ENCODE measurements around the gene GNAO1. TPM values are rescaled to one million over a fixed set of nuclear protein-coding genes. Genes with fewer than 3 reads are reported as not detected.

The GNAO1 gene
- polyA plus RNA-seq, 1 of the 3 experiments (the other 2 are of a cell fraction) = 0.30 TPM

GRCh38 chr16:56351481-56351880 lies 160.2 kb downstream of the GNAO1 start:
- H3K79me2 ChIP-seq (ENCODE audit: insufficient read depth) = no peaks in the 10 kb centered on the region
- H2AFZ ChIP-seq (ENCODE audit: low read depth) = no peak overlapping the region
- H3K9ac ChIP-seq = no peak overlapping the region
- 67% methylated on average over 5 of the region's 6 CpGs for WGBS (ENCODE audit: low lambda C conversion rate)
- H3K4me3 ChIP-seq (ENCODE audit: low read depth in 2 of 2, low read length in 1 of 2) = no peak overlapping the region
- no peaks in the 10 kb centered on the region for H3K36me3 ChIP-seq (replicated peaks in 1 of 2; ENCODE audit: control insufficient read depth in 1 of 2, insufficient read depth in 2 of 2, low read length in 1 of 2)
- H3K9me2 ChIP-seq = no peaks in the 10 kb centered on the region
- no peaks in the 10 kb centered on the region for H4K20me1 ChIP-seq (ENCODE audit: insufficient read depth)
- TF ChIP-seq RFX5 (IDR thresholded peaks at IDR 0.05; ENCODE audit: low read length) (no peak), EP300 (IDR thresholded peaks at IDR 0.05; ENCODE audit: borderline replicate concordance in 1 of 2, low read depth in 1 of 2, low read length in 1 of 2) (no peak), MAX (IDR thresholded peaks at IDR 0.05; ENCODE audit: low read depth) (no peak), NFIC (IDR thresholded peaks at IDR 0.05; ENCODE audit: borderline replicate concordance) (no peak), ELF1 (IDR thresholded peaks at IDR 0.05) (no peak), FOXJ3 (CRISPR knock-in tag; IDR thresholded peaks at IDR 0.05) (no peak), CTCF (IDR thresholded peaks at IDR 0.05) (no peak), RAD21 (IDR thresholded peaks at IDR 0.05; ENCODE audit: low read length) (no peak), MXI1 (IDR thresholded peaks at IDR 0.05; ENCODE audit: low read depth, low read length) (no peak), USF1 (IDR thresholded peaks at IDR 0.05; ENCODE audit: borderline replicate concordance, low read depth) (no peak), GABPA (IDR thresholded peaks at IDR 0.05; ENCODE audit: low read depth) (no peak), GATA2 (CRISPR knock-in tag; IDR thresholded peaks at IDR 0.05) (no peak), EZH2phosphoT487 (IDR thresholded peaks at IDR 0.05; ENCODE audit: borderline replicate concordance, low read depth) (no peak), TCF12 (IDR thresholded peaks at IDR 0.05) (no peak)
- H3K27me3 ChIP-seq (ENCODE audit: insufficient read depth) = no peaks in the 10 kb centered on the region
- H3K4me1 ChIP-seq (ENCODE audit: control insufficient read depth in 1 of 2, insufficient read depth in 2 of 2, low read depth in 1 of 2, low read length in 1 of 2) = peaks cover 0 to 22% of the 10 kb centered on the region in 2 experiments; a peak in 1 of 4 replicates
- no peak overlapping the region for H3K4me2 ChIP-seq
- H3F3A ChIP-seq (replicated peaks; ENCODE audit: insufficient read depth) = no peaks in the 10 kb centered on the region
- DNase-seq = no peak
- no peaks in the 10 kb centered on the region for H3K9me3 ChIP-seq
- no peak overlapping the region for H3K27ac ChIP-seq (ENCODE audit: low read depth in 2 of 2, low read length in 1 of 2)
- ChIA-PET CTCF (no interaction called here), POLR2A (no interaction called here)

- H2AFZ ChIP-seq (ENCODE audit: low read depth) = no peak overlapping the region
- H3K27ac ChIP-seq (ENCODE audit: low read depth in 2 of 2, low read length in 1 of 2) = no peak overlapping the region
- H3F3A ChIP-seq (replicated peaks; ENCODE audit: insufficient read depth) = no peaks in the 10 kb centered on the region
- no peaks in the 10 kb centered on the region for H3K79me2 ChIP-seq (ENCODE audit: insufficient read depth)
- H3K36me3 ChIP-seq (replicated peaks in 1 of 2; ENCODE audit: control insufficient read depth in 1 of 2, insufficient read depth in 2 of 2, low read length in 1 of 2) = no peaks in the 10 kb centered on the region
- H3K4me2 ChIP-seq = no peak overlapping the region
- no peak for DNase-seq
- no peak overlapping the region for H3K4me3 ChIP-seq (ENCODE audit: low read depth in 2 of 2, low read length in 1 of 2)
- no peaks in the 10 kb centered on the region for H4K20me1 ChIP-seq (ENCODE audit: insufficient read depth)
- H3K4me1 ChIP-seq (ENCODE audit: control insufficient read depth in 1 of 2, insufficient read depth in 2 of 2, low read depth in 1 of 2, low read length in 1 of 2) = peaks cover 0 to 24% of the 10 kb centered on the region in 2 experiments; a peak in 2 of 4 replicates
- no peaks in the 10 kb centered on the region for H3K27me3 ChIP-seq (ENCODE audit: insufficient read depth)
- no peaks in the 10 kb centered on the region for H3K9me3 ChIP-seq
- no peak overlapping the region for H3K9ac ChIP-seq
- 53% methylated on average over 3 of the region's 7 CpGs for WGBS (ENCODE audit: low lambda C conversion rate)
- CTCF ChIA-PET = interaction anchor here (0.6 kb wide), 1 partner anchor 408 kb away, joined by 3 read pairs; no protein-coding TSS in a partner anchor
- POLR2A ChIA-PET = no interaction called here
- H3K9me2 ChIP-seq = no peaks in the 10 kb centered on the region
- TF ChIP-seq SIN3A (IDR thresholded peaks at IDR 0.05; ENCODE audit: borderline replicate concordance, low read depth, low read length) = no peak
- TF ChIP-seq GATA2 (CRISPR knock-in tag; IDR thresholded peaks at IDR 0.05) = no peak
- TF ChIP-seq REST (IDR thresholded peaks at IDR 0.05; ENCODE audit: low read depth, low read length) = no peak
- no peak for TF ChIP-seq ZBTB33 (IDR thresholded peaks at IDR 0.05; ENCODE audit: borderline replicate concordance, low read depth)
- TF ChIP-seq CHD2 (IDR thresholded peaks at IDR 0.05; ENCODE audit: low read length, partially characterized antibody) = no peak
- TF ChIP-seq YY1 (IDR thresholded peaks at IDR 0.05; ENCODE audit: low read depth) = no peak
- no peak for TF ChIP-seq RAD21 (IDR thresholded peaks at IDR 0.05; ENCODE audit: low read length)
- TF ChIP-seq NRF1 (IDR thresholded peaks at IDR 0.05; ENCODE audit: low read depth, low read length) = no peak
These were observed 161.2 kb downstream of the GNAO1 start for GRCh38 chr16:56352351-56353053.
